DLD1 (cell line): ENCODE results near the gene PARP16.

Experiments used
- in situ Hi-C: cut with HindIII; loops from 2 replicates; pipeline ENCODE4 v1.10.0; 2017; ENCODE audit warnings: low sequenced_read_pairs

The PARP16 gene

DNA sequence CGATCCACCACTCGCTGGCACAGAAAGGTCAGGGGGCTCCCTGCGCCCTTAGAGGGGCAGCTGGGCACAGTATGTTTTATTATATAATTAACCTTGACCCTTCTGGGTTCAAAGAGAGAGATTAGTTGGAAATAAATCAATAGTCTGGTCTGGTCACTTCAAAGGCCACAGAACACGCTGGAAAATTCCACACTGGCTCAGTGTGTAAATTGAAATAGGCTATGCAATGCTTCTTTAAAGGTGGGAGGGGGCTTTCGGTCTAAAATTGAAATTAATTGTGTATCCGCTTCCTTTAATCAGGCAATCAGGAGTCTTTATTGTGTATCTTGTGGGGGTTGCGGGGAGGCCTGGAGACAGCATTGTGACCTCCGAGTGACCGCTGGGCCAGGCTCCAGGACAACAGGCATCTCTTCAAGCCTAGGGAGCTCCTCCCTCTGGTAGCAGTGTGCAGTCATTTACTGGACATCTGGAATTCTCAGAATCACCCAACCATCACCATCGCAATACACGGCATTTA lies 25.8 kb upstream of the PARP16 start:
- in situ Hi-C loops, result no loop called here

DNA sequence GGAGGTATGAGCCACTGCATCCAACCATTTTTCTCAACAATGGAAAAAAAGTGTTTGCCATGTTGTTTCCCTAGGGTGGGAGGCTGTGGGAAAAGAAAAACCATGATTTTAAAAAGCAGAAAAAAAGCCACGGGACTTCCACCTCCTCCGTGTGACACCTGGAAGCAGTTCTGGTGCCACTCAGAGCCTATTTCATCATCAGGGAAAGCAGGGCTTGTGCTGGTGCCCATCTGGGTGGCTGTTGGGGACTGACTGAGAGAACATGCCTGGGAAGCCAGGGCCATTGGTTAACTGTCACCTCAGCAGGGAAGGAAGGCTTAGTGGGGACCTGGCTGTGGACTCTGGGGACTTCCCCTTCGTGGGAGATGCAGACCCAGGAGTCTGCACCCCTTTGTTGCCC lies 25.1 kb upstream of the PARP16 start:
- in situ Hi-C loops, result no loop called here

DNA sequence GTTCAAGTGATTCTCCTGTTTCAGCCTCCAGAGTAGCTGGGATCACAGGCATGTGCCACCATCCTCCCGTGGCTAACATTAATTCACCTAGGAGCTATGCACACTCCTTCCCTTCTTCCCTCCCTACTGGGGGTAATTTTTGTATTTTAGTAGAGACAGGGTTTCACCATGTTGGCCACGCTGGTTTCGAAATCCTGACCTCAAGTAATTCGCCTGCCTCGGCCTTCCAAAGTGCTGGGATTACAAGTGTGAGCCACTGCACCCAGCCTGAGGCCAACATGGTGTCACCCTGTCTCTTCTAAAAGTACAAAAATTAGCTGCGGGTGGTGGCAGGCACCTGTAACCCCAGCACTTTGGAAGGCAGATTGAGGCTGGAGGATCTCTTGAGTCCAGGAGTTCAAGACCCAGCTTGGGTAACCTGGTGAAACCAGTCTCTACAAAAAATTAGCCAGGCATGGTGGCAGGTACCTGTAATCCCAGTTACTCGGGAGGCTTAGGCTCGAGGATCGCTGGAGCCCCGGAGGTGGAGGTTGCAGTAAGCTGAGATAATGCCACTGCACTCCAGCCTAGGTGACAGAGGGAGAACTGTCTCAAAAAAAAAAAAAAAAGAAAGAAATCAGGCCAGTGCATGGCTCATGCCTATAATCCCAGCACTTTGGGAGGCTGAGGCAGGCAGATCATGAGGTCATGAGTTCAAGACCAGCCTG lies 23.9 kb upstream of the PARP16 start:
- in situ Hi-C loops, result no loop called here

DNA sequence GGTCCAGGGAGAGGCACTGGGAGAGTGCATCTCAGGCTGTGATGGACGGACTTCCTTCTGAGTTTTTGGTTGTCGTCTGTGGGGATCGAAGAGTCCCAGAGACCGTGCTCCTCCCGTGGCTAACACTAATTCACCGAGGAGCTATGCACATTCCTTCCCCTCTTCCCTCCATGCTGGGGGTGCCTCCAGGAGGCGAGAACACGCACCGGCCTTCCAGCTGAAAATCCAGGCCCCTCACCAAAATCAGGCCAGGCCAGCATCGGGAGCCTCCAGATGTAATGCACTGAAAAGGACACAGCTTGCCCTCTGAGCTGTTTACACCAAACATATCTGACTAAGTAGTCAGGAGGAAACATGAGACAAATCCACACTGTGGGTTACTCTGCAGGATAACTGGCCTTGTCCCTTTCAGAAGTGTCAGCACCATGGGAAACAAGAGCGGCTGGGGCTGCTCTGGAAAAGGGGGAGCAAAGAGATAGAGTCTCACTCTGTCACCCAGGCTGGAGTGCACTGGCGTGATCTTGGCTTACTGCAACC lies 23.3 kb upstream of the PARP16 start:
- in situ Hi-C loops, result no loop called here

DNA sequence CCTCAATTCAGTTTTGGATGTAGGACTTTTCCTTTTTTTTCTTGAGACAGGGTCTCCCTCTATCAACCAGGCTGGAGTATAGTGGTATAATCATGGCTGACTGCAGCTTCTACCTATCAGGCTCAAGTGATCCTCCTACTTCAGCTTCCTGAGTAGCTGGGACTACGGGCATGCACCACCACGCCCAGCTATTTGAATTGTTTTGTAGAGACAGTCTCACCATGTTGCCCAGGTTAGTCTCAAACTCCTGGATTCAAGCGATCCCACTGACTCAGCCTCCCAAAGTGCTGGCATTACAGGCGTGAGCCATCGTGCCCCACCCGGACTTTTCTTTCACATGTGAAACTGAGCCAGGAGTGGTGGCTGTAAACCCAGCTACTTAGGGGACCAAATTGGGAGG lies 21.3 kb upstream of the PARP16 start:
- in situ Hi-C loops, result no loop called here

DNA sequence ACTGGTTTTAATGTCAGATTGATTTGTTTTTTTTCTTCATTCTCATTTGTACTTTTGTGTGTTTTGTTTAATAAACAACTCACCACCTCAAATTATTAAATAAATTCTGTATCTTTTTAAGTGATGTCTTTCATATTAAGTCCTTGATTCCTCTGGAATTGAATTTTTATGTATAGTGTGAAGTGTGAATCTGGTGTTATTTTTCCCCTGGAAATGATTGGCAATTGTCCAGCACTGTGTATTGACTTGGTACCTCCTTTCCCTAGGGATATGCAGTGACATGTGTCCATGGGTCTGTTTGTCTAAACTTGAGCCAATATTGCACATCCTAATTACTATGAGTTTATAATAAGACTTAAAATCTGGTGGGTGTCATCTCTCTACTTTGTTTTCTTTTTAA lies 19.9 kb upstream of the PARP16 start:
- in situ Hi-C loops, result no loop called here

DNA sequence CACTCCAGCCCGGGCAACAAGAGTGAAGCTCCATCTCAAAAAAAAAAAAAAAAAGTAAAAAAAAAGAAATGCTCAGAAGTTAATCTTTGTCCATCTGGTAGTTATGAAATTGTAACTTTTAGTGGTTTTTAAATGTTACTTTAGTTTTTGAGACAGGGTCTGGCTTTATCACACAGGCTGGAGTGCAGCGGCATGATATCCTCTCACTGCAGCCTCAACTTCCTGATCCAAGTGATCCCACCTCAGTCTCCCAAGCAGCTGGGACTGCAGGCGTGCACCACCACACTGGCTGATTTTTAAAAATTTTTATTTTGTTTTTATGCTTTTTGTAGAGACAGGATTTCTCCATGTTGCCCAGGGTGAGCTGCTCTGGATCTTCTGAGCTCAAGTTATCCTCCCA lies 19.1 kb upstream of the PARP16 start:
- in situ Hi-C loops, result no loop called here

DNA sequence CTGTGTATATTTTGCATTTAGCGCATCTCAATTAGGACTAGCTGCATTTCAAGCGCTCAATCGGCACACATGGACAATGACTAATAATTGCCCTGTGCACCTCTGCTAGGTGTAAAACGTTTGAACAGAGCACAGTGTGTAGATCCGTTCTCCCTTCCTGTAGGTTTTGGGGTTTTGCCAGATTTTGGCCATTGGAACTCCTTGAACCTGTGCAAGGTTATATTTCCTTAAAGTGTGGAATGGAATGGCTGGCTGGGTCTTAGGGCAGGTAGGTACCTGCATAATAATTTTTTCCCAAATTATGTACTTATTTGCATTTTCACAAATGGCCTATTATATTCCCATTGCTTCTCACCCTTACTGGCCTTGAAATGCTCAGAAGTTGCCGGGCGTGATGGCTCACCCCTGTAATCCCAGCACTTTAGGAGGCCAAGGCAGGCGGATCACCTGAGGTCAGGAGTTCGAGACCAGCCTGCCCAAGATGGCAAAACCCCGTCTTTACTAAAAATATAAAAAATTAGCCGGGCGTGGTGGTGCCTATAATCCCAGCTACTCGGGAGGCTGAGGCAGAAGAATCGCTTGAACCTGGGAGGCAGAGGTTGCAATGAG lies 18.6 kb upstream of the PARP16 start:
- in situ Hi-C loops, result no loop called here

DNA sequence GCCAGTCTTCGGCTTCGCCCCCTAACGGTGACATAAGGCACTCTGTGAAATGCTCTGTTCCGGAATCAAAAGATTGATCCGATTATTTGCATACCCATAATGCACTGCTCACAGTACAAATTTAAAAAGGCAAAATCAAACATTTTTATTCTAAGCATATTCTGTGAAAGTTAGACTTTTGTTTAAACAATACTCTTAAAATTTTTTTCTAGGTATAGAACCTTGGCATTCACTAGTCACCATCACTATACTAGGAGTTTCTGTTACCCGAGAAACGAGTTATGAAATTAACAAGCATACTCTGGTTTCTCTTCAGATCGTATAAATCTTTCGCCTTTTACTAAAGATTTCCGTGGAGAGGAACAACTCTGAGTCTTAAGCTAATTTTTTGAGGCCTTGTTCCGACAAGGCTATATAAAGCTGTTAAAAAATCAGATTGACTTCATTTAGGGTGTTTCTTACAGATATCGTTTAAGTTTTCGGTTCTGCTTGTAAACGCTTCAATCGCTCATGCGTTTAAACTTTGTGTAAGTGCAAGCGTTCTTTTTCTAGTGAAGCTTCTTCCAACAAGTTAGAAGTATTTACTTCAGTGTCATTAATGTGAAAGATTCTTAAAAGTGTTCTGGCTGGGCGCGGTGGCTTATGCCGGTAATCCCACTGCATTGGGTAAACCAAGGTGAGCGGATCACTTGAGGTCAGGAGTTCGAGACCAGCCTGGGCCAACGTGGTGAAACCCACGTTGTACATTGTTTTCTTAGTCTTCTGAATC lies 17.9 kb upstream of the PARP16 start, which contains the start of gene RNU5B-1:
Gene RNU5B-1 (plus strand): TSS at position 297 of the 769 bp plus-strand sequence.
- in situ Hi-C loops, result no loop called here

DNA sequence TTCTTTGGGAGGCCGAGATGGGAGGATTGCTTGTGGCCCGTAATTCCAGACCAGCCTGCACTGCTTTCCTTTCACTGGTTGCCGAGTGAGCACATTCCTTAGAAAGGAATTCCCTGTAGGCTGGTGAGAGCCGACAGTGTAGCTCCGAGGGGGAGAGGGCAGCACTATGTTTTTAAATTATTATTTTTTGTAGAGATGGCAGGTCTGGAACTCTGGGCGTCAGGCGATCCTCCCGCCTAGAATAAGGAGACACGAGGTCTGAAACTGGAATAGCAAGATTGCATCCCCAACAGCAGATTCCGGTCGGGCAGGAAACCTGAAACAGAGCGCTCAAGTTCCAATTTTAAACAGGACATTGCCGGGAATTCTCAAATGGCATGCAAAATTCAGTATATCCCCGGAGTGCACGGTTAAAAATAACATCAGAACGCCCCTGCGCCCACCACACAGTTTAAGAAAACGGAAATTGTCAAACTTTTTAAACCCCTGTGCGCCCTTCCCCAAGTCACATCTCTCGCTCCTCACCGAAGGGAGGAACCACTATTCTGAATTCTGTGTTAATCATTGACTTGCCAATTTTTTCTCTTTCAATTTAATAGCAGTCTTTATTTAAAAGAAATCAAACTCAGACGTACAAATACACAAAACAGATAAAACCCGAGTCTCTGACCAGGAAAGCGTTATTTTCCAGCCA lies 17.2 kb upstream of the PARP16 start:
- in situ Hi-C loops, result no loop called here

DNA sequence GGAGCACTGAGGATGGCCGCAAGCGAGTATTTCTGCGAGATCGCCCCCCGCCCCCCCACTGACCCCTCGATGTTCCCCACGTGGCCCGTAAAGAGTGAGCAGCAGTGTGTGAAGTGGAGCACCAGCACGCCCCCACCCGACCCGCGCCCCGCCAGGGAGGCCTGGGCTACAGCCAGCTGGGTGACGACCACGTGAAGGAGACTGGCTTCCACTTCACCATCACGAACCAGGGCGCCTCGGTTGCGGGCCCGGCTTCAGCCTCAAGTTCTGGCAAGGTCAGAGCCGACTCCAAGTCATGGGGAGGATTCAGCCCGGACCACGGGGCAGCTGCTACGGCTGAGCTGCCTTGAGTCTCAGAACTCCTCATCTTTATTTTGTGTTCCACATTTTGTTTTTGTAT lies 15.4 kb upstream of the PARP16 start:
- in situ Hi-C loops, result no loop called here

DNA sequence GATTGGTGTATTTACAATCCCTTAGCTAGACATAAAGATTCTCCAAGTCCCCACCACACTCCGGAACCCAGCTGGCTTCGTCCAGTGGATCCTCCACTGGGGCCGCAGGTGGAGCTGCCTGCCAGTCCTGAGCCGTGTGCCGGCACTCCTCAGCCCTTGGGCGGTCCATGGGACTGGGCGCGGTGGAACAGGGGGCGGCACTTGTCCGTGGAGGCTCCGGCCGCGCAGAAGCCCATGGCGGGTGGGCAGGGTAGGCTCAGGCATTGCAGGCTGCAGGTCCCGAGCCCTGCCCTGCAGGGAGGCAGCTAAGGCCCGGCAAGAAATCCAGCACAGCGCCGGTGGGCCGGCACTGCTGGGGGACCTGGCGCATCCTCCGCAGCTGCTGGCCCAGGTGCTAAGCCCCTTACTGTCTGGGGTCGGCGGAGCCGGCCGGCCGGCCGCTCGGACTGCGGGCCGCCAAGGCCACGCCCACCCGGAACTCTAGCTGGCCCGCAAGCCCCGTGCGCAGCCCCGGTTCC lies 14.3 kb upstream of the PARP16 start:
- in situ Hi-C loops, result no loop called here

DNA sequence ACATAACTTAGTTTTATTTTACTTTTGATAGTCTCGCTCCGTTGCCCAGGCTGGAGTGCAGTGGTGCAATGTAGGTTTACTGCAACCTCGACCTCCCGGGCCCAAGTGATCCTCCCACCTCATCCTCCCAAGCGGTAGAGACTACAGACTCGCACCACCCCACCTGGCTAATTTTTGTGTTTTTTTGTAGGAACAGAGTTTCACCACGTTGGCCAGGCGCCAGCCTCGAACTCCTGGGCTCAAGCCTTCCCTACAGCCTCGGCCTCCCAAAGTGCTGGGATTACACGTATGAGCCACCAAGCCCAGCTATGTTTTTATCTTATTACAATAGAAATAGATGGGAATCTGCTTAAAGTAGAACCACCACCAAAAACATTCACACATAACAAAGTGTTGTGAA lies 12.0 kb upstream of the PARP16 start:
- in situ Hi-C loops, result no loop called here

DNA sequence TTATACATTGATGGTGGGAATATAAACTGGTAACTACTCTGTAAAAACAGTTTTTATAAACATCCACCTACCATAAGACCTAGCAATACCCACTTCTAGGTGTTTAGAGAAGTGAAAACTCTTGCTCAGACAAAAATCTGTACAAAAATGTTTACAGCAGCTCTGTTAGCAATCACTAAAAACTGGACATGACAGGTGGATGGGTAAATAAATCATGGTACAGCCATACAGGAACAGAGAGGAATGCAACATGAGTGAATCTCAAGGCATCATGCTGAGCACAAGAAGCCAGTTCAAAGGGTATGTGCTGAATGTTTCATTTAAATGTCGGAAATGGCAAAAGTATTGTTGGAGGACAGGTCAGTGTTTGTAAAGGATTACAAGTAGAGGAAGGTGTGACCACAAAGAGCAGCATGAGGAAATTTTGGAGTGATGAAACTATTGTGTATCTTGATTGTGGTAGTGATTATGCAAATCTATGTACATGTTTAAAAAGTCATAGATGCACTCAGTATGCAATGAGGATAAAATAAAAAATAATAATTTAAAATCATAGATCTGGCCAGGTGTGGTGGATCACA lies 6.3 kb upstream of the PARP16 start:
- in situ Hi-C loops, result no loop called here

DNA sequence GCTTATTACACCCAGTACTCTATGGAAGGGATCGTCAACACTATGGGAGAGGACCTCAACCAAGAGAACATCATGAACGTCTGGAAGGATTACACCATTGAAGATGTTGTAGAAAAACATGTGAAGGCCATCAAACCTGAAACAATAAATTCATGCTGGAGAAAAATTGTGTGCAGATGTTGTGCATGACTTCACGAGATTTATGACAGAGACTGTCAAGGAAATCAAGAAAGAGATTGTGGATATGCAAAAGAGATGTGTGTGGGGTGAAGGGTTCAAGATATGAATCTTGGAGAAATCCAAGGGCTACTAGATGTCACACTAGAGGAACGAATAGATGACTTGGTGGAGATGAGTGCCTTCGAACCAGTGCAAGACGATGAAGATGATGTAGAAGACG lies 3.5 kb upstream of the PARP16 start:
- in situ Hi-C loops, result no loop called here

DNA sequence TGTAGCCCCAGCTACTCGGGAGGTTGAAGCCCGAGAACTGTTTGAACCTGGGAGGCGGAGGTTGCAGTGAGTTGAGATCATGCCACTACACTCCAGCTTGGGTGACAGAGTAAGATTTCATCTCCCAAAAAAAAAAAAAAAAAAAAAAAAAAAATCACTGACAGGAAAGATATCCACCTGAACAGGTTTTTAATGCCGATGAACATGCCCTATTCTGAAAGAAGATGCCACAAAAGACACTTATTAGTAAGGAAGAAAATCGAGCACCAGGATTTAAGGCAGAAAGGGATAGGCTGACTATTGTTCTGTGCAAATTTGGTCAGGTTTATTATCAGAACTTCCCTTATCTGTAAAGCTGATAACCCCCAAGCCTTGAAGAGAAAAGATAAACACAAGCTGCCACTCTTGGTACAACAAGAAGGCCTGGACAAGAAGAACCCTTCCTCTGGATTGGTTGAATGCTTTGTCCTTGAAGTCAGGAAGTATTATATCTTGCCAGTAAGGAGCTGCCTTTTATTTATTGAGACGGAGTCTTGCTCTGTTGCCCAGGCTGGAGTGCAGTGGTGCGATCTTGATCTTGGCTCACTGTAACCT lies 2.7 kb upstream of the PARP16 start:
- in situ Hi-C loops, result no loop called here

DNA sequence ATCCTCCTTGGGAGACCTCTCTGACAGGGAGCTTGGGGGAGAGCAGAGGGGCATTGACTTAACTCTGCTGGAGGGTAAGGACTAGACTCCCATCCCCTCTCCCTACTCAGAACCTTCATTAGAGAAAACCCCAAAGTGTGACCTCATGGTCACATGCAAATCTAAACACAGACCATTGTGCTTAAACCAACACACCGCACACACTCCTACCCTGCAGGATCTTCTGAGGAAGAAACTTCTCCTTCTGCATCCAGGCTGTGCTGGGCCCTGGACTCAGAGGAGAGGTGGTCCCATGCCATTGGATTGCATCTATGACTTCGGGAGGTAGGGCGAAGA lies 805 bp upstream of the PARP16 start:
- in situ Hi-C loops, result no loop called here

DNA sequence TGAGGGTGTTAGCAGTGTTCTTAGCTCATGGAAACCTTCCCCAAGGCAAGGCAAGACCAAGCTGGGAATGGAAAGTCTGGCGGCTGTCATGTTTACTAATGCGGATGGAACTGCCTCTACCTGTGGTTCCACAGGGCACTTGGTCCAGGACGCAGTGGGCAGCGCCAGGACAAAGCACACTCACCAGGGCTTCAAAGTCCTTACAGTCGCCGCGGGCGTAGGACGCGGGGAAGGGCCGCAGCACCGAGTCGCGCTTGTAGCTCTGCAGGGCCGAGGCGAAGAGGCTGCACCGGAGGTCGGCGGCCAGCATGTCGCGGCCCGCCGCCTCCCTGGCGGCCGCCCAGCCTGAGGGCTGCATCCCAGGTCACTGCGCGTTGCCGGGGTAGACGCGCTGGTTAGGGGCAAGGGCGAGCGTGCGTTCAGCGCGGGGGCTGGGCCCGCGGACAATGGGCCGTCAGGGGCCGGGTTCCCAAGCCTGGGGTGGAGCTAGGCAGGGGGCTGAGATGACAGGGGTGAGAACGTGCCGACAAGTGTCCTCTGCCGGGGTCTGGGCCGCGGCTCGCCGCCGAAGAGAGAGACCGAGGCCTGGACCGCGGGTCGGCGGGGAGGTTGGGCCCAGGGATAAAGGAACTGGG lies 497 bp downstream of the PARP16 start:
- in situ Hi-C loops, result no loop called here

DNA sequence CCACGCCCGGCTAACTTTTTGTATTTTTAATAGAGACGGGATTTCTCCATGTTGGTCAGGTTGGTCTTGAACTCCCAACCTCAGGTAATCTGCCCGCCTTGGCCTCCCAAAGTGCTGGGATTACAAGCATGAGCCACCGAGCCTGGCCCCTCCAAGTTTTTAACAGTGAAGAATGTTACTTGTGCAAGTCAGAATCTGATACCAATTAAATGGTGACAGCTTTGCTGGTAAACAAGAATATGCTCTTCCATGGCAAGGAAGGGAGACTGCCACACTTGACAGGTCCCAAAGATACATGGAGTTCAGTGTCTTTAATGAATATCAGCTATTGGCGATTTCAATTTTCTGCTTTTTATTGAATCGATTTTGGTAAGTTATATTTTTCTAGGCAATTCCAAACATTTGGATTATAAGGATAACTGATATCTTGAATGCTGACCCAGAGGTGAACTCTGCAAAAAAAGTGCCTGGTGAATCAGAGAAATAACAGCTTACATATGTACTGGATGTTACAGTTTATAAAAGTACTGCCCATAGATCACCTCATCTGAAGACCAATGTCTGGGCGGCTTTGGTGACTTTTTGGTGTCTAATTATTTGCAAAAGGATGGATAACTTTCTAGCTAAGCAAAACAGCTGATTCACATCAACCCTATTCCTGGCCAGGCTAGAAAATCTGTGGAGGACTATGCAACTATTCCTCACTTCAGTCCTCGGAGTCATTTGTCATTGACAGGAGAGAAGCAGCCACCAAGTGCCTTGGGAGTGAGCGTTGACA lies 1.2 kb downstream of the PARP16 start:
- in situ Hi-C loops, result no loop called here
